IMR-90 (cell line): ENCODE results near the gene CACNA2D4. TPM values are rescaled to one million over a fixed set of nuclear protein-coding genes. Genes with fewer than 3 reads are reported as not detected.

Source experiments
- ATAC-seq: fragments of 200-7000 bp; cut with Tn5 transposase; 2 replicates; pipeline ENCODE4 v1.9.1; 2020; ENCODE audit warnings: low read depth, mild to moderate bottlenecking, moderate library complexity
- BruUV-seq: library from RNA; stranded (reverse); fragments of 400-500 nt; replicated peaks from 2 replicates; lab custom pipeline; 2021; lab: Mats Ljungman, UMichigan
- CTCF ChIA-PET: fragments of 300-600 bp; formaldehyde crosslinking; extraction: SDS; loops from one replicate; lab custom pipeline; 2021; ENCODE audit warnings: antibody characterized with exemption; lab: Yijun Ruan, JAX
- POLR2A ChIA-PET: fragments of 300-600 bp; sonication (Branson Sonifier 250); formaldehyde crosslinking; loops from one replicate; lab custom pipeline; 2022; ENCODE audit warnings: antibody characterized with exemption; ENCODE audit not compliant: unreplicated experiment; lab: Charles Lee
- DNase-seq: peaks from one replicate; pipeline ENCODE4 v3.0.0; 2013
- H2AFZ ChIP-seq: replicated peaks from 2 replicates; pipeline ENCODE3; 2013; ENCODE audit warnings: low read length, mild to moderate bottlenecking; ENCODE audit not compliant: poor library complexity
- H2AK5ac ChIP-seq: 2 replicates; pipeline ENCODE4 v1.6.1; 2013; ENCODE audit warnings: low read depth, low read length, inconsistent platforms
- H2AK9ac ChIP-seq: replicated peaks from 2 replicates; pipeline ENCODE3; 2013; ENCODE audit warnings: mild to moderate bottlenecking, low read depth, low read length, moderate library complexity; ENCODE audit not compliant: poor library complexity
- H2BK120ac ChIP-seq: 2 replicates; pipeline ENCODE4 v1.6.1; 2013; ENCODE audit warnings: low read depth, low read length, inconsistent platforms
- H2BK15ac ChIP-seq: 3 replicates; pipeline ENCODE4 v1.6.1; 2013; ENCODE audit warnings: low read depth, low read length, inconsistent platforms
- H2BK20ac ChIP-seq: 2 replicates; pipeline ENCODE4 v1.6.1; 2013; ENCODE audit warnings: low read depth, mild to moderate bottlenecking, inconsistent platforms, low read length, moderate library complexity
- H2BK5ac ChIP-seq: 2 replicates; pipeline ENCODE4 v1.6.1; 2013; ENCODE audit warnings: mild to moderate bottlenecking, low read depth, low read length, inconsistent platforms; ENCODE audit not compliant: poor library complexity, severe bottlenecking
- H3K14ac ChIP-seq: replicated peaks from 2 replicates; pipeline ENCODE4 v1.6.1; 2013; ENCODE audit warnings: low read depth, low read length, inconsistent platforms
- H3K18ac ChIP-seq: 2 replicates; pipeline ENCODE4 v1.6.1; 2013; ENCODE audit warnings: low read depth, low read length, control low read depth
- H3K23ac ChIP-seq: 2 replicates; pipeline ENCODE4 v1.6.1; 2013; ENCODE audit warnings: low read depth, low read length, inconsistent platforms
- H3K27ac ChIP-seq: 2 replicates; pipeline ENCODE4 v1.5.1; 2013; ENCODE audit warnings: mild to moderate bottlenecking, control low read depth, low read length; ENCODE audit not compliant: insufficient read depth
- H3K27me3 ChIP-seq: 2 replicates; pipeline ENCODE4 v1.6.1; 2013; ENCODE audit warnings: low read length; ENCODE audit not compliant: control insufficient read depth, insufficient read depth
- H3K36me3 ChIP-seq: 2 replicates; pipeline ENCODE4 v1.6.1; 2013; ENCODE audit warnings: low read length, mixed read lengths; ENCODE audit not compliant: control insufficient read depth, insufficient read depth
- H3K4ac ChIP-seq: 2 replicates; pipeline ENCODE4 v1.6.1; 2013; ENCODE audit warnings: low read depth, low read length, inconsistent platforms
- H3K4me1 ChIP-seq: 2 replicates; pipeline ENCODE4 v1.6.1; 2013; ENCODE audit warnings: low read length, mixed read lengths; ENCODE audit not compliant: control insufficient read depth, insufficient read depth
- H3K4me2 ChIP-seq: 2 replicates; pipeline ENCODE4 v1.6.1; 2013; ENCODE audit warnings: low read depth, mild to moderate bottlenecking, control low read depth, low read length, moderate library complexity
- H3K4me3 ChIP-seq: 2 replicates; pipeline ENCODE4 v1.5.1; 2013; ENCODE audit warnings: low read depth, mild to moderate bottlenecking, control low read depth, low read length, moderate library complexity; ENCODE audit not compliant: insufficient read depth
- H3K56ac ChIP-seq: 2 replicates; pipeline ENCODE4 v1.6.1; 2013; ENCODE audit warnings: low read length, inconsistent platforms; ENCODE audit not compliant: insufficient read depth; ENCODE audit errors: extremely low read depth
- H3K79me1 ChIP-seq, 2 experiments: 2 replicates each; pipeline ENCODE4 v1.6.1; 2013; ENCODE audit warnings: low read length in 2 of 2, inconsistent platforms in 1 of 2, low read depth in 1 of 2
- H3K9ac ChIP-seq: 2 replicates; pipeline ENCODE4 v1.6.1; 2013; ENCODE audit warnings: low read depth, low read length, control low read depth
- H3K9me1 ChIP-seq: 2 replicates; pipeline ENCODE4 v1.6.1; 2013; ENCODE audit warnings: low read length, inconsistent platforms; ENCODE audit not compliant: insufficient read depth
- H3K9me3 ChIP-seq: 2 replicates; pipeline ENCODE4 v1.6.1; 2013; ENCODE audit warnings: low read length; ENCODE audit not compliant: control insufficient read depth, insufficient read depth
- H4K20me1 ChIP-seq: 2 replicates; pipeline ENCODE4 v1.6.1; 2013; ENCODE audit warnings: low read length, inconsistent platforms; ENCODE audit not compliant: insufficient read depth
- H4K5ac ChIP-seq: 2 replicates; pipeline ENCODE4 v1.6.1; 2013; ENCODE audit warnings: mild to moderate bottlenecking, low read depth, low read length, control low read depth
- H4K8ac ChIP-seq, 2 experiments: 2 replicates each; pipeline ENCODE4 v1.6.1; 2013; ENCODE audit warnings: low read depth in 2 of 2, low read length in 2 of 2, control low read depth in 1 of 2, inconsistent platforms in 1 of 2
- H4K91ac ChIP-seq: 2 replicates; pipeline ENCODE4 v1.6.1; 2013; ENCODE audit warnings: low read depth, low read length, inconsistent platforms; ENCODE audit not compliant: insufficient read depth
- BHLHE40 ChIP-seq: fragments of 150-350 bp; IDR thresholded peaks from 2 replicates; pipeline ENCODE4 v1.6.1; 2016; ENCODE audit warnings: mild to moderate bottlenecking, low read depth, low read length
- CEBPB ChIP-seq: IDR thresholded peaks from 2 replicates; pipeline ENCODE4 v1.6.1; 2012; ENCODE audit warnings: low read depth, low read length, improper control_type of control experiment
- CHD1 ChIP-seq: IDR thresholded peaks from 2 replicates; pipeline ENCODE4 v1.6.1; 2012; ENCODE audit warnings: low read depth, low read length, improper control_type of control experiment
- FOS ChIP-seq: fragments of 150-350 bp; IDR thresholded peaks from 2 replicates; pipeline ENCODE4 v1.6.1; 2016; ENCODE audit warnings: low read depth, low read length
- MAFK ChIP-seq: IDR thresholded peaks from 2 replicates; pipeline ENCODE4 v1.6.1; 2012; ENCODE audit warnings: low read depth, low read length, improper control_type of control experiment
- MAZ ChIP-seq: IDR thresholded peaks from 2 replicates; pipeline ENCODE4 v1.6.1; 2012; ENCODE audit warnings: low read depth, mild to moderate bottlenecking, low read length, improper control_type of control experiment, moderate library complexity, borderline replicate concordance
- NFE2L2 ChIP-seq: fragments of 150-350 bp; IDR thresholded peaks from 2 replicates; pipeline ENCODE4 v1.6.1; 2016; ENCODE audit warnings: low read depth, mild to moderate bottlenecking, low read length
- POLR2A ChIP-seq: IDR thresholded peaks from 2 replicates; pipeline ENCODE4 v1.6.1; 2012; ENCODE audit warnings: mild to moderate bottlenecking, low read depth, low read length
- RCOR1 ChIP-seq: IDR thresholded peaks from 2 replicates; pipeline ENCODE4 v1.6.1; 2012; ENCODE audit warnings: mild to moderate bottlenecking, low read length, improper control_type of control experiment; ENCODE audit not compliant: insufficient replicate concordance
- RFX5 ChIP-seq: IDR thresholded peaks from 2 replicates; pipeline ENCODE4 v1.8.0; 2012; ENCODE audit warnings: low read depth, mild to moderate bottlenecking, low read length, moderate library complexity
- SMC3 ChIP-seq: fragments of 150-350 bp; IDR thresholded peaks from 2 replicates; pipeline ENCODE4 v1.6.1; 2016; ENCODE audit warnings: low read depth, mild to moderate bottlenecking, antibody characterized with exemption, low read length, moderate library complexity
- WGBS, 2 experiments: methylation state at CpG; one replicate each; pipeline versions ENCODE4 v1.1.5 to v1.1.7; 2013; ENCODE audit warnings: missing lambda C conversion rate in 2 of 2; ENCODE audit not compliant: insufficient read length in 1 of 2; ENCODE audit errors: extremely low coverage in 2 of 2; 5-methylcytosine and 5-hydroxymethylcytosine counted together
- dilution Hi-C: fragments of 300-500 bp; cut with HindIII; formaldehyde crosslinking; loops from one replicate; pipeline ENCODE4 v1.14.3; 2018; ENCODE audit warnings: low sequenced_read_pairs; ENCODE audit not compliant: unreplicated experiment
- in situ Hi-C: fragments of 300-500 bp; cut with MboI; formaldehyde crosslinking; loops from 3 replicates; pipeline ENCODE4 v1.14.3; 2019; ENCODE audit warnings: low sequenced_read_pairs, inconsistent platforms, mixed read lengths
- intact Hi-C: fragments of 100-400 bp; cut with micrococcal nuclease; formaldehyde crosslinking; loops from 2 replicates; pipeline ENCODE4 v1.10.0; 2022
- polyA plus RNA-seq, 3 experiments: library from polyadenylated mRNA; depleted of rRNA; stranded (reverse); fragments of >200 nt; gene quantifications; 2 replicates each; pipeline ENCODE4 v1.2.3, GENCODE V29; 2012; ENCODE audit warnings: low replicate concordance in 1 of 3
- total RNA-seq: library from RNA; depleted of rRNA; stranded (reverse); fragments of >200 nt; gene quantifications from 2 replicates; pipeline ENCODE4 v1.2.3, GENCODE V29; 2012
- TF ChIP-seq, protein P1 (sequence below): fragments of 150-350 bp; IDR thresholded peaks from 2 replicates; pipeline ENCODE4 v1.6.1; 2017; ENCODE audit warnings: mild to moderate bottlenecking, antibody characterized with exemption, low read length, low read depth
- TF ChIP-seq, protein P2 (sequence below): fragments of 150-350 bp; IDR thresholded peaks from 2 replicates; pipeline ENCODE4 v1.6.1; 2016; ENCODE audit warnings: low read depth, mild to moderate bottlenecking, low read length, moderate library complexity, borderline replicate concordance
- TF ChIP-seq, protein P3 (sequence below): conservative IDR thresholded peaks from 2 replicates; pipeline ENCODE4 v1.5.1; 2012; ENCODE audit warnings: mild to moderate bottlenecking, low read depth, low read length, improper control_type of control experiment

Gene CACNA2D4
- total and polyA plus RNA-seq, 2 of the 4 experiments (the other 2 are of a cell fraction): 0.18 to 0.22 TPM

DNA sequence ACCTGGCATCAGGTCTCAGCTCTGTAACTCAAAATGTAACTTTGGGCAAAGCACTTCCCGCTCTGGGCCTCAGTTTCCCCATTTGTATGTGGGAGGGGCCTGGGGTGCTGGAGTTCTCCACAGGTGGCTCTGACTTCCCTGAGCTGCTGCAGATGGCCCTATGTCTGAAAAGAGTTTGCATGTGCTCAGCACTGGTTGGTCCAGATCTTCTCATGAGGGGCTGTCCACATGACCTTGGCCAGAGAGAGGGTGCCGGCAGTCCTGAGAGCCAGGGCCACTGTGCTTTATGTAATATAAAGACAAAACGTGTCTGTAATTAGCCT, 7.2 kb upstream of the CACNA2D4 start:
- H4K8ac ChIP-seq: no peak overlapping the region
- ATAC-seq (no peak), DNase-seq (no peak)
- no peaks in the 10 kb centered on the region for H3K9me1 ChIP-seq
- no peak overlapping the region for H3K23ac ChIP-seq
- no peak overlapping the region for H2BK120ac ChIP-seq
- POLR2A ChIA-PET: no interaction called here
- no peak overlapping the region for H3K27ac ChIP-seq
- dilution Hi-C loops (no loop called here), in situ Hi-C loops (no loop called here), intact Hi-C loops (no loop called here)
- H4K91ac ChIP-seq: no peak overlapping the region
- H3K9me3 ChIP-seq: no peaks in the 10 kb centered on the region; the same call in 1 of the 2 replicates
- no peaks in the 10 kb centered on the region for H3K4me1 ChIP-seq
- H3K79me1 ChIP-seq: no peaks in the 10 kb centered on the region
- H3K56ac ChIP-seq: no peak overlapping the region
- H3K36me3 ChIP-seq: no peaks in the 10 kb centered on the region
- CTCF ChIA-PET: no interaction called here
- no peak overlapping the region for H2AK5ac ChIP-seq
- peak overlapping the region; percentile 23 for H2AFZ ChIP-seq
- TF ChIP-seq RCOR1: no peak
- no peak for TF ChIP-seq BHLHE40
- no peak for TF ChIP-seq MAFK
- no peak for TF ChIP-seq RFX5
- no peak for TF ChIP-seq NFE2L2
- no peak for TF ChIP-seq CEBPB
- no peak for TF ChIP-seq CHD1
- TF ChIP-seq MAZ: no peak
- TF ChIP-seq, protein P1, sequence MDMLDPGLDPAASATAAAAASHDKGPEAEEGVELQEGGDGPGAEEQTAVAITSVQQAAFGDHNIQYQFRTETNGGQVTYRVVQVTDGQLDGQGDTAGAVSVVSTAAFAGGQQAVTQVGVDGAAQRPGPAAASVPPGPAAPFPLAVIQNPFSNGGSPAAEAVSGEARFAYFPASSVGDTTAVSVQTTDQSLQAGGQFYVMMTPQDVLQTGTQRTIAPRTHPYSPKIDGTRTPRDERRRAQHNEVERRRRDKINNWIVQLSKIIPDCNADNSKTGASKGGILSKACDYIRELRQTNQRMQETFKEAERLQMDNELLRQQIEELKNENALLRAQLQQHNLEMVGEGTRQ: no peak
- no peak for TF ChIP-seq SMC3
- TF ChIP-seq FOS: no peak
- TF ChIP-seq, protein P2, sequence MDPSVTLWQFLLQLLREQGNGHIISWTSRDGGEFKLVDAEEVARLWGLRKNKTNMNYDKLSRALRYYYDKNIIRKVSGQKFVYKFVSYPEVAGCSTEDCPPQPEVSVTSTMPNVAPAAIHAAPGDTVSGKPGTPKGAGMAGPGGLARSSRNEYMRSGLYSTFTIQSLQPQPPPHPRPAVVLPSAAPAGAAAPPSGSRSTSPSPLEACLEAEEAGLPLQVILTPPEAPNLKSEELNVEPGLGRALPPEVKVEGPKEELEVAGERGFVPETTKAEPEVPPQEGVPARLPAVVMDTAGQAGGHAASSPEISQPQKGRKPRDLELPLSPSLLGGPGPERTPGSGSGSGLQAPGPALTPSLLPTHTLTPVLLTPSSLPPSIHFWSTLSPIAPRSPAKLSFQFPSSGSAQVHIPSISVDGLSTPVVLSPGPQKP: no peak
- no peak for TF ChIP-seq POLR2A
- TF ChIP-seq, protein P3, sequence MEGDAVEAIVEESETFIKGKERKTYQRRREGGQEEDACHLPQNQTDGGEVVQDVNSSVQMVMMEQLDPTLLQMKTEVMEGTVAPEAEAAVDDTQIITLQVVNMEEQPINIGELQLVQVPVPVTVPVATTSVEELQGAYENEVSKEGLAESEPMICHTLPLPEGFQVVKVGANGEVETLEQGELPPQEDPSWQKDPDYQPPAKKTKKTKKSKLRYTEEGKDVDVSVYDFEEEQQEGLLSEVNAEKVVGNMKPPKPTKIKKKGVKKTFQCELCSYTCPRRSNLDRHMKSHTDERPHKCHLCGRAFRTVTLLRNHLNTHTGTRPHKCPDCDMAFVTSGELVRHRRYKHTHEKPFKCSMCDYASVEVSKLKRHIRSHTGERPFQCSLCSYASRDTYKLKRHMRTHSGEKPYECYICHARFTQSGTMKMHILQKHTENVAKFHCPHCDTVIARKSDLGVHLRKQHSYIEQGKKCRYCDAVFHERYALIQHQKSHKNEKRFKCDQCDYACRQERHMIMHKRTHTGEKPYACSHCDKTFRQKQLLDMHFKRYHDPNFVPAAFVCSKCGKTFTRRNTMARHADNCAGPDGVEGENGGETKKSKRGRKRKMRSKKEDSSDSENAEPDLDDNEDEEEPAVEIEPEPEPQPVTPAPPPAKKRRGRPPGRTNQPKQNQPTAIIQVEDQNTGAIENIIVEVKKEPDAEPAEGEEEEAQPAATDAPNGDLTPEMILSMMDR: no peak
- no peak overlapping the region for H3K9ac ChIP-seq
- H3K4me3 ChIP-seq: no peak overlapping the region
- no peak overlapping the region for H2AK9ac ChIP-seq
- H3K4ac ChIP-seq: no peak overlapping the region
- no peak overlapping the region for H3K4me2 ChIP-seq
- H4K20me1 ChIP-seq: no peaks in the 10 kb centered on the region
- no peak overlapping the region for H2BK20ac ChIP-seq
- H3K14ac ChIP-seq: no peak overlapping the region
- no peak overlapping the region for H2BK5ac ChIP-seq
- H3K27me3 ChIP-seq: peaks cover 71% of the 10 kb centered on the region
- no peak overlapping the region for H4K5ac ChIP-seq
- no peak overlapping the region for H2BK15ac ChIP-seq
- BruUV-seq: no TSS peak
- no peak overlapping the region for H3K18ac ChIP-seq
- no CpG with 5 or more reads among the region's 3 CpGs for WGBS, 2 experiments
